Ascending aorta (tissue), 2 donors: ENCODE data around the gene BABAM2. TPM values are rescaled to one million over a fixed set of nuclear protein-coding genes. Genes with fewer than 3 reads are reported as not detected.

Experiments
- DNase-seq, 2 donors: peaks; one replicate each; pipeline ENCODE4 v3.0.0-alpha.2; 2019; ENCODE audit warnings: low spot score in 2 of 2
- H3K27ac ChIP-seq, 2 donors: fragments of 200-600 bp; sonication (generic); one replicate each; pipeline ENCODE4 v1.5.1; 2016 to 2017; ENCODE audit warnings: mild to moderate bottlenecking in 1 of 2
- H3K27me3 ChIP-seq: fragments of 200-600 bp; sonication (generic); one replicate; pipeline ENCODE4 v1.5.1; 2017
- H3K36me3 ChIP-seq, 2 donors: fragments of 200-600 bp; sonication (generic); one replicate each; pipeline ENCODE4 v1.5.1; 2016
- H3K4me1 ChIP-seq, 2 donors: fragments of 200-600 bp; sonication (generic); one replicate each; pipeline ENCODE4 v1.5.1; 2016 to 2017; ENCODE audit warnings: mild to moderate bottlenecking in 1 of 2
- H3K4me3 ChIP-seq, 2 donors: fragments of 200-600 bp; sonication (generic); one replicate each; pipeline ENCODE4 v1.5.1; 2016 to 2017; ENCODE audit warnings: mild to moderate bottlenecking in 1 of 2
- H3K9me3 ChIP-seq, 2 donors: fragments of 200-600 bp; sonication (generic); one replicate each; pipeline ENCODE4 v1.5.1; 2016
- intact Hi-C: fragments of 100-400 bp; cut with DNase I; formaldehyde crosslinking; loops from one replicate; pipeline ENCODE4 v1.15.1; 2023
- total RNA-seq: library from RNA; depleted of rRNA; stranded (reverse); fragments of >200 nt; gene quantifications from one replicate; pipeline ENCODE4 v1.1.0, GENCODE V29; 2016
- TF ChIP-seq, protein P1 (sequence below), 3 experiments: fragments of 200-600 bp in 2 of 3; fragments of 450-650 bp in 1 of 3; sonication (generic) in 2 of 3; IDR thresholded peaks; one replicate each; pipeline ENCODE4 v1.5.1; 2016 to 2019; ENCODE audit warnings: antibody characterized with exemption in 3 of 3, mild to moderate bottlenecking in 1 of 3, moderate library complexity in 1 of 3

The BABAM2 gene
- total RNA-seq, 1 donor from 2014 or later = 19.6 TPM

DNA sequence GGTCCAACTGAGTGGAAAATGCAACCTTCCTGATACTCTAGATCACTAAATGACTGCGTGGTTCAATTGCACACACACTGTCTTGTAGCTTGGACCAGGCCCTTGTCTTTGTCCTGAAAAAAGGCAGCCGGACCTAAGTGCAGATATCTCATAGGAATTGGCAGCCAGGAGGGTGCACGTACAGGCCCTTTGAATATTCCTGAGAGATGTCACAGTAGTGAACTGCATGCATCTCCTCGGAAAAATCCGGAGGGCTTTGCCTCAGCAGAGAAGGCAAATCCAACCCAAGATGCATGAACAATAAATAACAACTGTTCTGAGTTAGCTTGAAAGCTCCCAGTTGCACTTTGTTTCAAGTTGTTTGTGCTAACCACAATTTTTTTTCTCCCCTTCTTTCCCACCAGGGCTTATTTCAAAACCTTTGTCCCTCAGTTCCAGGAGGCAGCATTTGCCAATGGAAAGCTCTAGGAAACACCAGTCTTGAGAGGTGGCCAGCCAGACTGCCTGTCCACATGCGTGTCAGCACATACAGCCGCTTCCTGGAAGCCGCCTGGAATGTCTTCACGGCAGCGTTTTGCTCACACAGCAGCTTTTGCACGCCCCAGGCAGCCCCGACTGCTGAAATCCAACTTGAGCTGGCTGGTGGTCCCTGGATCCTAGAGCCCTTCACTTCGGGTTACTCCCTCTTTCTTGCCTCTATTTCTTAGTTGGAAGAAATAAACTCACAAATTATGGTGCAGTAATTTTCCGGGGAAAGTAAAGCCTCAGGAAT lies 447.7 kb downstream of the BABAM2 start:
- Histone ChIP-seq H3K4me3 (no peak overlapping the region), H3K4me1 (peaks cover 10 to 62% of the 10 kb centered on the region in 2 donors), H3K9me3 (no peaks in the 10 kb centered on the region), H3K27ac (peak overlapping the region; percentile 45 to 57), H3K27me3 (no peaks in the 10 kb centered on the region), H3K36me3 (no peaks in the 10 kb centered on the region)
- peak in 1 of 2 donors; percentile 92 for DNase-seq
- TF ChIP-seq, protein P1, sequence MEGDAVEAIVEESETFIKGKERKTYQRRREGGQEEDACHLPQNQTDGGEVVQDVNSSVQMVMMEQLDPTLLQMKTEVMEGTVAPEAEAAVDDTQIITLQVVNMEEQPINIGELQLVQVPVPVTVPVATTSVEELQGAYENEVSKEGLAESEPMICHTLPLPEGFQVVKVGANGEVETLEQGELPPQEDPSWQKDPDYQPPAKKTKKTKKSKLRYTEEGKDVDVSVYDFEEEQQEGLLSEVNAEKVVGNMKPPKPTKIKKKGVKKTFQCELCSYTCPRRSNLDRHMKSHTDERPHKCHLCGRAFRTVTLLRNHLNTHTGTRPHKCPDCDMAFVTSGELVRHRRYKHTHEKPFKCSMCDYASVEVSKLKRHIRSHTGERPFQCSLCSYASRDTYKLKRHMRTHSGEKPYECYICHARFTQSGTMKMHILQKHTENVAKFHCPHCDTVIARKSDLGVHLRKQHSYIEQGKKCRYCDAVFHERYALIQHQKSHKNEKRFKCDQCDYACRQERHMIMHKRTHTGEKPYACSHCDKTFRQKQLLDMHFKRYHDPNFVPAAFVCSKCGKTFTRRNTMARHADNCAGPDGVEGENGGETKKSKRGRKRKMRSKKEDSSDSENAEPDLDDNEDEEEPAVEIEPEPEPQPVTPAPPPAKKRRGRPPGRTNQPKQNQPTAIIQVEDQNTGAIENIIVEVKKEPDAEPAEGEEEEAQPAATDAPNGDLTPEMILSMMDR (IDR thresholded peaks at IDR 0.05) = no peak
- intact Hi-C loops = loop anchor here (1.0 kb wide), 1 partner anchor 53 kb away; no protein-coding TSS in a partner anchor

DNA sequence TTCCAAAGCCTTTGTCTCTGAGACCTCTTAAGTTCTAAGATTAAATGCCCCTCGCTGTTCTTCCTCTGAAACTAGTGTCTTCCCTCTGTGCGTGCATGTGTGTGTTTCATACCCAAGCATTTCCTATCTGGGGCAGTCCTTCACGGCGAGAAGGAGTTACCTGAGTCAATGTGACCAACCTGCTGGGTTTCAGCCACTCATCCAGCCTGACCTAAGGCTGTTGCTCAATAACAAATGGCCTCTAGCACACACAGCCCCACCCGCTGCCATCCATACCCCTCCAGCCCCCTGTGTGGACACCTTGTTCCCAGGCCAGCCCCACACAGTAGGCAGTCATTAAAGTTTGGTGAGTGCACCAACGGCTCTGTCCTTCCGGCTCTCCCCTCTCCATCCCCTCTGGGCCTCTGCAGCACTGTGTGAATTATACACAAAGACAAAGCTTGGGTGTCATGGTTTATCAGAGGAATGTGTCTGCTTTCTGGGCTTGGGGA lies 448.3 kb downstream of the BABAM2 start:
- no peaks in the 10 kb centered on the region for H3K9me3 ChIP-seq
- H3K27ac ChIP-seq = peak overlapping the region; percentile 45 to 57
- H3K36me3 ChIP-seq = no peaks in the 10 kb centered on the region
- H3K4me1 ChIP-seq = peaks cover 14 to 61% of the 10 kb centered on the region in 2 donors
- no peak for DNase-seq
- intact Hi-C loops = loop anchor here (1.0 kb wide), 1 partner anchor 52 kb away; no protein-coding TSS in a partner anchor
- H3K27me3 ChIP-seq = no peaks in the 10 kb centered on the region
- H3K4me3 ChIP-seq = no peak overlapping the region
- TF ChIP-seq, protein P1 (IDR thresholded peaks at IDR 0.05) = no peak

DNA sequence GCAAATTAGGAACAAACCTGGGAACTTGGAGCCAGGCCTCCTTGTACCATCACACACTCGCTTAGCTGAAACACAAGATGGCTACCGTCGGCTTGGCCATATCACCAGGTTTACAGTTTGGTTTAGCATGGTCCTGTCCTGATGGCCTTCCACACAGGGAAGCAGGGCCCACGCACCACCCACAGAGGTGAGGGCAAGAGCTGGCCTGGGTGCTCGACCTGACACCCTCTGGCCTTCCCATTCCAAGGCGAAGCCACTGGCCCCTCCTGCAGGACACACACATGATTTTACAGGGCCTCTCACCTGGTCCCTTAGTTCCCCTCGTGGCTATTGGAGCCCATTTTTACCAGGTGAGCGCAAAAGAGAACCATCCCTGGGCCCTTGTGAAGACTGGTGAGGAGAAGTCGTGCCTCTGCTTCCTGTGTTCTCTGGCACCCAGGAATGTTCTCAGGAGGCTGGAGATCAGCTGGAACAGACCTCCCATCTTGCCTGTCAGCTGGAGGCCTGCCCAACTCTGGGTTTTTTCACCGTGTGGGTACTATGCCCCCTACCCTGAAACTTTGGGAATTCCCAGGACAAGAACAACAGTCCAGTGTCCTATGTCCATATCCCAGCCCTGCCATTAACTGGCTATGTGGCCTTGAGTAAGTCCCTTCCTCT lies 449.1 kb downstream of the BABAM2 start:
- H3K36me3 ChIP-seq = no peaks in the 10 kb centered on the region
- TF ChIP-seq, protein P1 (IDR thresholded peaks at IDR 0.05) = no peak
- peaks cover 10 to 58% of the 10 kb centered on the region in 2 donors for H3K4me1 ChIP-seq
- H3K27me3 ChIP-seq = no peaks in the 10 kb centered on the region
- intact Hi-C loops = loop anchor here (5.0 kb wide), 5 partner anchors 52 to 617 kb away; no protein-coding TSS in a partner anchor
- no peak overlapping the region for H3K4me3 ChIP-seq
- DNase-seq = no peak
- peak overlapping the region; percentile 45 to 57 for H3K27ac ChIP-seq
- no peaks in the 10 kb centered on the region for H3K9me3 ChIP-seq

DNA sequence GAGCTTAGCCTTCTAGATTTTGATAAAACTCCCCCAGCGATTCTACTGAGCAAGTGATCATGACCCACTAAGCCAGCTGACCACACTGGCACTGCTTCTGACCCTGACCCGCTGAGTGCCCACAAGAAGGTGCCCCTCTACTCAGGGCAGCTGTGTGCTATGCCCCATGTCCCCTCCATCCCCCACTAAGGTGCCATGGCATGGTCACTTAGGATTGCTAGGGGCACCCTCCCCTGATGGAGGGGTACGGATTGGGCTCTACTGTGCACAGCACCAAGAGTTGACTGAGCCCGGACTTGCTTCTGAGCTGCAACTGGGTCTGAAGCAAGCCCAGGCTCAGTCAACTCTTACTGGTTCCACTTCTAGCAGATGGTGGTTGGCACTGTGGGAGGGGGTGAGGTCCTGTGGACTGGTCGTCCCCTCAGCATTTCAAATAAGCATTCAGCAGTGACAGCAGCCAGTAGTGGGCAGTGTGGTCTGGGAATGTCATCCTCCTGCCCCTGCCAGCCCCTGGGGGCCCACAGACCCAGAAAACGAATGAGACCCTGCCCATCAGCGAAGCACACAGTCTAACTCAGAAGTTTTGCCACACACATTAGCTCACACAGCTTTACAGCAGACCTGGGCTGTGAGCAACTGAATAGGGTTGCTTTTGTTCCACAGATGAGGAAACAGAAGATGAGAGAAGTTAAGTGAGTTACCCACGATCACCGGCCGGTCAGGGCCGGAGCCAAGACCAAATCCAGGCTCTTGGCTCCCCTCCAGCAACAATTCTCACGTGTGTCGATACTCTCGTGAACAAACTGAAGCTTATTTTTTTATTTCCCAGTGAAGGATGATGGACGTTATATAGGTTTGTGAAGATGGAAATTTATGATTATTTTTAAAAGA lies 450.0 kb downstream of the BABAM2 start:
- H3K36me3 ChIP-seq = no peaks in the 10 kb centered on the region
- TF ChIP-seq, protein P1 (IDR thresholded peaks at IDR 0.05) = no peak

More for the DNA sequence above, 450.0 kb downstream of the BABAM2 start:
- H3K27me3 ChIP-seq = no peaks in the 10 kb centered on the region
- intact Hi-C loops = loop anchor here (5.0 kb wide), 5 partner anchors 53 to 618 kb away; no protein-coding TSS in a partner anchor
- no peak overlapping the region for H3K4me3 ChIP-seq
- peak overlapping the region; percentile 9 to 39 for H3K27ac ChIP-seq
- peaks cover 10 to 55% of the 10 kb centered on the region in 2 donors for H3K4me1 ChIP-seq
- DNase-seq = no peak
- no peaks in the 10 kb centered on the region for H3K9me3 ChIP-seq
